Measurements from ENCODE around the gene TM9SF4.

Gene TM9SF4

DNA sequence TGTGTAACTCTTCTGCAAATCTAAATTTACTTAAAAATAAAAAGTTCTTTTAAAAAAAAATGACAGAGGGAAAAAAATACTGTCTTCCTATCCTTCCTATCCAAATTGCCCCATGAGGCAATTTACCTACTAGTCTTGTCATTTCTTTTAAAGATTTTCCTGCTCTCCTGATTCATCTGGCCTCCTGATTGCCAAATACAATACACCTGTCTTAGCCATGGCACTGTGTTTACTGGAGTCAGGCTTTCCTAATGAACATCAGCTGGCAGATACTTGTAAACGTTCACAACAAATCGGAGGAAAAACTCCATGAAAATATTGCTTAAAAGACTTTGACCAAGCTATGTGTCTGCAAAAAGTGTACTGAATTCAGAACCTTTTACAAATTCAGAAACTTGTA lies 21.5 kb downstream of the TM9SF4 start:
- no peak for DNase-seq (ENCODE audit: low spot score)

- DNase-seq (ENCODE audit: low spot score): no peak
Measured at GRCh38 chr20:32132911-32133549, 23.5 kb downstream of the TM9SF4 start.

- DNase-seq (ENCODE audit: low spot score): no peak
Measured at GRCh38 chr20:32134026-32134425, 24.5 kb downstream of the TM9SF4 start.

- no peak for DNase-seq (ENCODE audit: low spot score)
Measured at GRCh38 chr20:32135983-32136515, 26.5 kb downstream of the TM9SF4 start.

DNA sequence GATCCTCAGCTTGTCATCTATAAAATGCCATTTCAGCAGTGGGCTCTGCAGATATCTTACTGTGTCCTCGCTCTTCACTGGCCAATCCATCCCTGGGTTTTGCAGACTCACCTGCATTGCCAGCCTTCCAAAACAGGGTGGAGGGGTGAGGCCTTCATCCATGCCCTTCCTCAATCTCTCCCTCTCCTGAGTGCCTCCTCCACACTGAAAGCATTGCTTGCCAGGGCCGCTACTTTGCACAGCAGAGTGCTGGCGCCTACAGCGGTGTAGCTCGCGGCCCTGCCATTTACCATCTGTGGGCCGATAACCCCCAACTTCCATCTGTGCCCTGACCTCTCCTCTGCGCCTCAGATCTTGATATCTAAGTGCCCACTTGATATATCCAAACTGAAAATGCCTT lies 29.4 kb downstream of the TM9SF4 start:
- no peak for DNase-seq (ENCODE audit: low spot score)

GRCh38 chr20:32139947-32140346 lies 30.4 kb downstream of the TM9SF4 start:
- DNase-seq (ENCODE audit: low spot score): no peak

- DNase-seq (ENCODE audit: low spot score): no peak
Measured at GRCh38 chr20:32140603-32141002, 31.1 kb downstream of the TM9SF4 start.

DNA sequence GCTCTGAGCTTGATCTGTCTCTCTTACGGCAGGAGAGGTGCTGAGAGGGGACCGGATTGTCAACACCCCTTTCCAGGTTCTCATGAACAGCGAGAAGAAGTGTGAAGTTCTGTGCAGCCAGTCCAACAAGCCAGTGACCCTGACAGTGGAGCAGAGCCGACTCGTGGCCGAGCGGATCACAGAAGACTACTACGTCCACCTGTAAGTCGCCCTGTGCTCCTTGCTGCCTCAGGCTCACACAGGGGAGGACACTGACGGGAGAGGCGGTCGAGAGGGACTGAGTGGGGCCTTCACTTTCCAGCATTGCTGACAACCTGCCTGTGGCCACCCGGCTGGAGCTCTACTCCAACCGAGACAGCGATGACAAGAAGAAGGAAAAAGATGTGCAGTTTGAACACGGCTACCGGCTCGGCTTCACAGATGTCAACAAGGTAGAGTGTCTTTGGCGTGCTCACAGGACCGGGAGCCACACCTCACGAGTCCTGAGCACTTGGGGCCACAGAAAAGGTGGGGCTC lies 32.0 kb downstream of the TM9SF4 start:
- DNase-seq (ENCODE audit: low spot score): no peak

DNA sequence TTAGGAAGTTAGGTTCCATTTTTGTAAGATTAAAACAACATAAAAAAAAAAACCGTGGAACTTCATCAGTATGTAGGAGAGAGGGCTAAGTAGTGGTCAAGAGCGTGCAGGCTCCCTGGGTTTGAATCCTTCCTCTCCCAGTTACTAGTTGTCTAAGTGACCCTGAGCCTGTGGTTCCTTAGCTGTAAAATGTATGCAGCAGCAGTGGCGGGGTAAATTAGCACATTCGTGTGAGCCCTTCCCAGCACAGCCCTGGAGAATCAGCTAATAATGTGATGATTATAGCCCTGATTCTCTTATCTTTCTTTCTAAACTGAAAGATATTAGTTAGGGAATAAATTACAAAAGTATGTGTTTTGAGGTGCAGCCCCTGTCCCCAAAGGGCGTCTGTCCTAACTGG lies 32.6 kb downstream of the TM9SF4 start:
- DNase-seq (ENCODE audit: low spot score): no peak

DNA sequence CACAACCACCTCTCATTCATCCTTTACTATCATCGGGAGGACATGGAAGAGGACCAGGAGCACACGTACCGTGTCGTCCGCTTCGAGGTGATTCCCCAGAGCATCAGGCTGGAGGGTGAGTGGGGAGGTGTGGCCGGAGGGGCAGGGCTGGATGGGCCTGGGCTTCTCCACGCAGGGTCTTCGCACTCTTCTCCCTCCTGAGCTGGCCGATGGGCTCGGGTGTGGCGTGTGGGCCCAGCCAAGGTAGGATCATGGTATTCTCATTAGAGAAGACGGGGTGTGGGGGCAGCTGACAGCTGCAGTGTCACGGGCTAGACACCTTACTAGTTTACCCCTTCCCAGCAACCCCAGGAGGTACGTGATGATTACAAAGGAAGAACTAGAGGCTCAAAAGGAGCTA lies 33.5 kb downstream of the TM9SF4 start:
- DNase-seq (ENCODE audit: low spot score): no peak

- no peak for DNase-seq (ENCODE audit: low spot score)
Measured at GRCh38 chr20:32144898-32145662, 35.6 kb downstream of the TM9SF4 start.

- DNase-seq (ENCODE audit: low spot score): no peak
Measured at GRCh38 chr20:32149566-32150170, 40.2 kb downstream of the TM9SF4 start.

GRCh38 chr20:32150291-32150848 lies 40.9 kb downstream of the TM9SF4 start:
- no peak for DNase-seq (ENCODE audit: low spot score)

GRCh38 chr20:32152421-32153155 lies 43.1 kb downstream of the TM9SF4 start:
- peak; percentile 64 for DNase-seq (ENCODE audit: low spot score)

- DNase-seq (ENCODE audit: low spot score): no peak
Measured at GRCh38 chr20:32153156-32153665, 43.7 kb downstream of the TM9SF4 start.

- no peak for DNase-seq (ENCODE audit: low spot score)
Measured at GRCh38 chr20:32153771-32154170, 44.3 kb downstream of the TM9SF4 start.

DNA sequence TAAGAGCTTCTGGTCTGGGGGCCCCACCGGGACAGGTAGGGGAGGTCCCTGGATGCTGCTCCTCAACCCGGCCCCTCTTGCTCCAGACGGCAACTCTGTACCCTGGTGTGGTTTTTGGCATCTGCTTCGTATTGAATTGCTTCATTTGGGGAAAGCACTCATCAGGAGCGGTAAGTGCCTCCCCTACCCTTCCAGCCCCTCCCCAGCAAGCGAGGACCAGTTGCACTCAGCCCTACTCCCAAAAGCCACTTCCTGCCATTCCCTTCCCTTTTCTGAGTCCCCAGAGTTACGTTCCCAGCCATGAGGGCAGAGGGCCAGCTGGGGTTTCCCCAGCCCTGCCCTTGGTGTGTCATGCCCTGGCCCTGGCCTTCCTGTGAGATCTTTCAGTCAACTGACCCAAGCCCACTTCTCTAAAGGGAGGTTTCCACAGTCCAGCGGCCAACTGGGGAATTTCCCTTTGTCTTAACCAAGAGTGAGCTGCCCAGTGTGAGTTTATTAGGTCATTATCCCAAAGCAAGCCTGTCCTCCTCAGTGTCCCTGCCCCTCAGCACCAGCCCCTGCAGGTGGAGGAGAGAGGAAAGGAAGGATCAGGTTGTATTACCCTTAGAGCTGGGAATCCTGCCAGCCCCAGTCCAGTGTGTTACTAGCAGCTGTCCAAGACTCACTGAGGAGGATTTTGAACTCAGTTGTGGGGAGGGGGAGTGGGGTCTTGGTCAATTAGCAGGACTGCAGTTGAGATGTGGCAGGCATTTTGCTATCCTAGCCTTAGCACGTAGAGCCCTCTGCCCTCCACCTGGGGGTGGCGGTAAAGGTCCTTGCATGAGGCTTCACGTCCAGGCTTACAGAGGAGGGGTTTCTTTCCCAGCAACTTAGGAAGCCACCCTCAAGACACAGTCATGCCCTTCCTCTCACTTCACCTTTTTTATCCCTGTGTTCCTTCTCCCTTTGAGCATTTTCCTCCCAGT lies 45.8 kb downstream of the TM9SF4 start:
- peak; percentile 67 for DNase-seq (ENCODE audit: low spot score)

GRCh38 chr20:32157611-32158010 lies 48.1 kb downstream of the TM9SF4 start:
- no peak for DNase-seq (ENCODE audit: low spot score)

GRCh38 chr20:32158351-32158750 lies 48.8 kb downstream of the TM9SF4 start:
- DNase-seq (ENCODE audit: low spot score): no peak

GRCh38 chr20:32158943-32159660 lies 49.6 kb downstream of the TM9SF4 start:
- DNase-seq (ENCODE audit: low spot score): no peak
